ENCODE results near the gene RAB10. TPM values are rescaled to one million over a fixed set of nuclear protein-coding genes. Genes with fewer than 3 reads are reported as not detected.
A peak's percentile ranks its signal among the peaks of the same experiment; 100 is the strongest.

Gene RAB10
- total RNA-seq, 2 experiments from 2014 or later: 13.5 to 13.8 TPM

DNA sequence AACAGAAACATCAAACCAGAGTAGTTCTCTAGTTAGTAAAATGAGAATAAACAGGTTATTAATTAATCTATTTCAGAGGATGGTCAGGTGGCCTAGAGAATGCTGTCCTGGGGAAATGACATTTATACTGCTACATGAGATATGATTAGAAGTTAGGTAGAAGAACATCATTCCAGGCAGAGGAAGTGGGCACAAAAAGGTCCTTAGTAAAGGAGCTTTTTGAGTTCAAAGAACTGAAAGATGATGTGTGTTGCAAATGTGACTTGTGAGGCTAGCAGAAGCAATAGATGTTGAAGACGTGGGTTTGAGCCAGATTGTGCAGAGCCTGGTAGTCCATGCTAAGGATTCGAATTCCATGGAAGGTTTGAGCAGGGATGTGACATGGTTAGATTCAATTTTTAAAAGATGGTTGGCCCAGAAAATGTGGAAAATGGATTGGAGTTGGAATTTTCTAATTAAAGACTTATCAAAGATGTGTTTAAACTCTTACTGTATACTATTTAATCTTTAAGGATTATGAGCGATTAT is 34.2 kb downstream of the RAB10 start:
- H3K27me3 Mint-ChIP-seq: no peaks in the 10 kb centered on the region

DNA sequence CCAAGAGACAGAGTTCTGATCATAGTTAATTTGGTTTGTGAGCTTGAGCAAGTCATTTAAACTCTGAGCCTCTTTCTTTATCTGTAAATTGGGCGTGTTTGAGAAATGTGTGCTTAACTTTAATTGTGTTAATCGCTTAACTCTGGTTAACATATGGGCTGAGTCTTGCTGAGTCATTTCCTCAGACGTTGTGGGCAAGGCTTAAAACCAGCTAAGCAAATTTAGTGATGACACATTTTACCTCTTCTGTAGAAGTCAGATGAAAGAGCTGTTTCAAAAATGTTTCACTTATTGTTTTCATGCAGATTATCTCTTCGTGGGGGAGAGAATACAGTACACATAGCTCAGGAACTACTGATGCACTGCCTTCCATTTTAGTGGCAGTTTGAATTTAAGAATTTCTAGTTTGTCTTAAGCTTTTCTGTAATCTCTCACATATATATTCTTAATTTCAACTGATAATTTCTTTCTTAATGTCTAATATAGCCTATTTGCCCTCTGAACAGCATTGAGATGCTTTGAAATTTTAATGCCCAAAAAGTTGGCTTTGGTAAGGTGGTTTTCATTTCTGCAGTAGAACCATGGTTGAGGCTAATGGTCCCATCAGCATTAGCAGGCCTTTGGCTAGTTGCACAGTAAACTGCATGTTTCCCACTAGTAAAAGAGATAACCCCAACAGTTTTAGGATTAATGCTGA is 34.9 kb downstream of the RAB10 start:
- peak overlapping the region; percentile 59 for H3K27ac Mint-ChIP-seq
- TF ChIP-seq, protein P1, sequence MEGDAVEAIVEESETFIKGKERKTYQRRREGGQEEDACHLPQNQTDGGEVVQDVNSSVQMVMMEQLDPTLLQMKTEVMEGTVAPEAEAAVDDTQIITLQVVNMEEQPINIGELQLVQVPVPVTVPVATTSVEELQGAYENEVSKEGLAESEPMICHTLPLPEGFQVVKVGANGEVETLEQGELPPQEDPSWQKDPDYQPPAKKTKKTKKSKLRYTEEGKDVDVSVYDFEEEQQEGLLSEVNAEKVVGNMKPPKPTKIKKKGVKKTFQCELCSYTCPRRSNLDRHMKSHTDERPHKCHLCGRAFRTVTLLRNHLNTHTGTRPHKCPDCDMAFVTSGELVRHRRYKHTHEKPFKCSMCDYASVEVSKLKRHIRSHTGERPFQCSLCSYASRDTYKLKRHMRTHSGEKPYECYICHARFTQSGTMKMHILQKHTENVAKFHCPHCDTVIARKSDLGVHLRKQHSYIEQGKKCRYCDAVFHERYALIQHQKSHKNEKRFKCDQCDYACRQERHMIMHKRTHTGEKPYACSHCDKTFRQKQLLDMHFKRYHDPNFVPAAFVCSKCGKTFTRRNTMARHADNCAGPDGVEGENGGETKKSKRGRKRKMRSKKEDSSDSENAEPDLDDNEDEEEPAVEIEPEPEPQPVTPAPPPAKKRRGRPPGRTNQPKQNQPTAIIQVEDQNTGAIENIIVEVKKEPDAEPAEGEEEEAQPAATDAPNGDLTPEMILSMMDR (IDR thresholded peaks at IDR 0.05): no peak
- POLR2A ChIA-PET: interaction anchor here (1.3 to 1.4 kb wide), 2 partner anchors 35 to 176 kb away, joined by 3 to 6 read pairs; partner anchors contain the start of genes HADHA, HADHB and RAB10

More for the DNA sequence above, 34.2 kb downstream of the RAB10 start:
- ChIA-PET CTCF (interaction anchor here (1.2 kb wide), 1 partner anchor 117 kb away, joined by 4 read pairs; no protein-coding TSS in a partner anchor), POLR2A (interaction anchor here (1.3 to 1.4 kb wide), 2 partner anchors 34 to 176 kb away, joined by 3 to 6 read pairs; partner anchors contain the start of genes HADHA, HADHB and RAB10)
- Mint-ChIP-seq H3K4me1 (ENCODE audit: low read depth) (peaks cover 47% of the 10 kb centered on the region), H3K4me3 (peak overlapping the region; percentile 36), H3K36me3 (ENCODE audit: low read depth) (peaks cover 31% of the 10 kb centered on the region), H3K27ac (peak overlapping the region; percentile 59), H3K9me3 (no peaks in the 10 kb centered on the region)
- H3K27ac ChIP-seq (ENCODE audit: low read depth in 1 of 2, low read length in 2 of 2): no peak overlapping the region
- peak in 1 of 14 experiments; percentile 21 for DNase-seq
- H3K4me3 ChIP-seq (ENCODE audit: low read length): no peak overlapping the region
- H3K4me1 ChIP-seq (ENCODE audit: insufficient read depth, low read length): peaks cover 14% of the 10 kb centered on the region
- H3K27me3 ChIP-seq (ENCODE audit: control insufficient read depth in 1 of 2, insufficient read depth in 2 of 2, low read length in 2 of 2): no peaks in the 10 kb centered on the region
- no peak for ATAC-seq (ENCODE audit: poor library complexity)
- intact Hi-C loops (cut with DNase I, micrococcal nuclease): no loop called here
- H3K9me3 ChIP-seq (ENCODE audit: control insufficient read depth in 1 of 2, insufficient read depth in 1 of 2, low read length in 2 of 2): no peaks in the 10 kb centered on the region
- H3K36me3 ChIP-seq (ENCODE audit: insufficient read depth, low read length): no peaks in the 10 kb centered on the region
- TF ChIP-seq, protein P1 (IDR thresholded peaks at IDR 0.05): no peak

DNA sequence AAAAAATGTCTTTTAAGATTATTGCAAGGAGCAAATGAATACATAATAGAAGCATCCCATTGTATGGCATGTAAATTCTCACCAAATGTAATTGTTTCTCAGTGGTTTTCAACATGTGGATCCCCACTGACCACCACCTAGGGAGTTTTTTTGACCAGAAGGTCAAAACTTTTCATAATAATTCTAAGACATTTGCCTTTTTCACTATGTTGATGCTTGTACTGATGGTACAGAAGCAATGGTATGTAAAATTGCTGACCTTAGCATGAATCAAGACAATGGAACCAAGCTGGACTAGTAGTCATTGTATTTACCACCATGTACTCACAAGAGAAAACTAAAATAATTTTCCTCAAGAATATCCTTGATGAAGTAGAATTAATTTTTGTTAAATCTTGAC is 36.8 kb downstream of the RAB10 start:
- peaks cover 15% of the 10 kb centered on the region for H3K36me3 Mint-ChIP-seq (ENCODE audit: low read depth)
- Histone ChIP-seq H3K36me3 (ENCODE audit: insufficient read depth, low read length) (no peaks in the 10 kb centered on the region), H3K4me1 (ENCODE audit: insufficient read depth, low read length) (peaks cover 14% of the 10 kb centered on the region), H3K27me3 (ENCODE audit: control insufficient read depth in 1 of 2, insufficient read depth in 2 of 2, low read length in 2 of 2) (no peaks in the 10 kb centered on the region), H3K4me3 (ENCODE audit: low read length) (no peak overlapping the region), H3K27ac (ENCODE audit: low read depth in 1 of 2, low read length in 2 of 2) (no peak overlapping the region), H3K9me3 (ENCODE audit: control insufficient read depth in 1 of 2, insufficient read depth in 1 of 2, low read length in 2 of 2) (no peaks in the 10 kb centered on the region)
- H3K27me3 Mint-ChIP-seq: no peaks in the 10 kb centered on the region
- ATAC-seq (ENCODE audit: poor library complexity) (no peak), DNase-seq (no peak)
- ChIA-PET POLR2A (interaction anchor here (1.2 to 2.1 kb wide), 2 partner anchors 36 to 113 kb away, joined by 4 to 5 read pairs; no protein-coding TSS in a partner anchor), CTCF (interaction anchor here (1.1 to 1.2 kb wide), 2 partner anchors 17 to 79 kb away, joined by 3 to 5 read pairs; no protein-coding TSS in a partner anchor)
- TF ChIP-seq, protein P1 (IDR thresholded peaks at IDR 0.05): no peak
- H3K9me3 Mint-ChIP-seq: no peaks in the 10 kb centered on the region
- no peak overlapping the region for H3K4me3 Mint-ChIP-seq
- H3K27ac Mint-ChIP-seq: no peak overlapping the region
- peaks cover 72% of the 10 kb centered on the region for H3K4me1 Mint-ChIP-seq (ENCODE audit: low read depth)
- intact Hi-C loops (cut with DNase I, micrococcal nuclease): no loop called here

More for the DNA sequence above, 34.9 kb downstream of the RAB10 start:
- DNase-seq (peak in 9 of 14 experiments; percentile 10 to 79 (median 30)), ATAC-seq (ENCODE audit: poor library complexity) (peak; percentile 93)
- no peak overlapping the region for H3K27ac ChIP-seq (ENCODE audit: low read depth in 1 of 2, low read length in 2 of 2)
- CTCF ChIA-PET: interaction anchor here (0.7 to 1.2 kb wide), 2 partner anchors 45 to 116 kb away, joined by 3 to 4 read pairs; no protein-coding TSS in a partner anchor
- intact Hi-C loops (cut with DNase I, micrococcal nuclease): no loop called here
- Mint-ChIP-seq H3K36me3 (ENCODE audit: low read depth) (peaks cover 24% of the 10 kb centered on the region), H3K4me1 (ENCODE audit: low read depth) (peaks cover 54% of the 10 kb centered on the region), H3K27me3 (no peaks in the 10 kb centered on the region), H3K4me3 (no peak overlapping the region), H3K9me3 (no peaks in the 10 kb centered on the region)
- H3K9me3 ChIP-seq (ENCODE audit: control insufficient read depth in 1 of 2, insufficient read depth in 1 of 2, low read length in 2 of 2): no peaks in the 10 kb centered on the region
- H3K36me3 ChIP-seq (ENCODE audit: insufficient read depth, low read length): no peaks in the 10 kb centered on the region
- H3K4me3 ChIP-seq (ENCODE audit: low read length): no peak overlapping the region
- no peaks in the 10 kb centered on the region for H3K27me3 ChIP-seq (ENCODE audit: control insufficient read depth in 1 of 2, insufficient read depth in 2 of 2, low read length in 2 of 2)
- peaks cover 14% of the 10 kb centered on the region for H3K4me1 ChIP-seq (ENCODE audit: insufficient read depth, low read length)
